ENCODE measurements around the gene CRYGA. TPM values are rescaled to one million over a fixed set of nuclear protein-coding genes. Genes with fewer than 3 reads are reported as not detected.

Gene CRYGA
- total and polyA plus RNA-seq, 2 donors (not counting 1 experiment from before 2014, with no cell fraction given) = not detected

GRCh38 chr2:208204166-208204565 is 40.8 kb upstream of the CRYGA start:
- Histone ChIP-seq H3K4me3 (ENCODE audit: control extremely low read depth in 1 of 5, extremely low read depth in 1 of 5, insufficient read depth in 1 of 5, low read depth in 2 of 5, low read length in 4 of 5) (no peak overlapping the region), H3K9me3 (ENCODE audit: control extremely low read depth in 1 of 3, control insufficient read depth in 2 of 3, insufficient read depth in 1 of 3, low read length in 2 of 3) (no peaks in the 10 kb centered on the region), H3K4me2 (replicated peaks; ENCODE audit: low read depth, low read length, poor library complexity, severe bottlenecking) (no peak overlapping the region), H3K27me3 (replicated peaks in 1 of 4; ENCODE audit: control extremely low read depth in 1 of 4, control insufficient read depth in 3 of 4, insufficient read depth in 4 of 4, low read length in 3 of 4) (no peaks in the 10 kb centered on the region), H2AFZ (ENCODE audit: insufficient read depth, low read depth, low read length, poor library complexity, severe bottlenecking) (no peak overlapping the region), H3K27ac (ENCODE audit: low read length in 2 of 2) (no peak overlapping the region), H3K4me1 (ENCODE audit: control insufficient read depth in 2 of 2, insufficient read depth in 2 of 2, low read length in 2 of 2) (no peaks in the 10 kb centered on the region), H3K9ac (ENCODE audit: low read length) (no peak overlapping the region), H4K20me1 (ENCODE audit: control insufficient read depth, insufficient read depth, low read length, poor library complexity, severe bottlenecking) (no peaks in the 10 kb centered on the region), H3K36me3 (replicated peaks in 1 of 2; ENCODE audit: control extremely low read depth in 1 of 2, control insufficient read depth in 1 of 2, extremely low read depth in 1 of 2, insufficient read depth in 2 of 2, low read length in 1 of 2) (no peaks in the 10 kb centered on the region), H3K79me2 (ENCODE audit: control insufficient read depth, insufficient read depth, low read length) (no peaks in the 10 kb centered on the region)
- DNase-seq = no peak
- Mint-ChIP-seq H3K27me3 (peaks cover 4% of the 10 kb centered on the region), H3K9me3 (ENCODE audit: insufficient read depth) (no peaks in the 10 kb centered on the region), H3K4me1 (no peaks in the 10 kb centered on the region), H3K4me3 (no peak overlapping the region), H3K27ac (no peak overlapping the region)
- POLR2A ChIA-PET = no interaction called here
- CTCF ChIA-PET = interaction anchor here (0.6 to 0.7 kb wide), 2 partner anchors 29 to 37 kb away, joined by 3 to 4 read pairs; no protein-coding TSS in a partner anchor
- no peak for TF ChIP-seq CTCF (IDR thresholded peaks at IDR 0.05)
- intact Hi-C loops (cut with micrococcal nuclease) = no loop called here
- no peak for ATAC-seq (ENCODE audit: low read depth)
- 19% methylated on average over 2 of the region's 5 CpGs for WGBS (ENCODE audit: insufficient coverage)

- Histone ChIP-seq H3K9ac (ENCODE audit: low read length) (no peak overlapping the region), H3K4me2 (replicated peaks; ENCODE audit: low read depth, low read length, poor library complexity, severe bottlenecking) (no peak overlapping the region), H3K27ac (ENCODE audit: low read length in 2 of 2) (no peak overlapping the region), H3K4me3 (ENCODE audit: control extremely low read depth in 1 of 5, extremely low read depth in 1 of 5, insufficient read depth in 1 of 5, low read depth in 2 of 5, low read length in 4 of 5) (no peak overlapping the region), H3K4me1 (ENCODE audit: control insufficient read depth in 2 of 2, insufficient read depth in 2 of 2, low read length in 2 of 2) (no peaks in the 10 kb centered on the region), H3K9me3 (ENCODE audit: control extremely low read depth in 1 of 3, control insufficient read depth in 2 of 3, insufficient read depth in 1 of 3, low read length in 2 of 3) (no peaks in the 10 kb centered on the region), H2AFZ (ENCODE audit: insufficient read depth, low read depth, low read length, poor library complexity, severe bottlenecking) (no peak overlapping the region), H3K36me3 (replicated peaks in 1 of 2; ENCODE audit: control extremely low read depth in 1 of 2, control insufficient read depth in 1 of 2, extremely low read depth in 1 of 2, insufficient read depth in 2 of 2, low read length in 1 of 2) (no peaks in the 10 kb centered on the region), H4K20me1 (ENCODE audit: control insufficient read depth, insufficient read depth, low read length, poor library complexity, severe bottlenecking) (no peaks in the 10 kb centered on the region), H3K79me2 (ENCODE audit: control insufficient read depth, insufficient read depth, low read length) (no peaks in the 10 kb centered on the region), H3K27me3 (replicated peaks in 1 of 4; ENCODE audit: control extremely low read depth in 1 of 4, control insufficient read depth in 3 of 4, insufficient read depth in 4 of 4, low read length in 3 of 4) (no peaks in the 10 kb centered on the region)
- no peak overlapping the region for H3K27ac Mint-ChIP-seq
- ATAC-seq (ENCODE audit: low read depth) (no peak), DNase-seq (no peak)
- ChIA-PET POLR2A (no interaction called here), CTCF (no interaction called here)
- no peaks in the 10 kb centered on the region for H3K9me3 Mint-ChIP-seq (ENCODE audit: insufficient read depth)
- H3K4me1 Mint-ChIP-seq = no peaks in the 10 kb centered on the region
- TF ChIP-seq EZH2 (IDR thresholded peaks at IDR 0.05; ENCODE audit: borderline replicate concordance, insufficient read depth, low read depth, low read length, poor library complexity, severe bottlenecking) = no peak
- no peak for TF ChIP-seq CTCF (IDR thresholded peaks at IDR 0.05)
- peaks cover 8% of the 10 kb centered on the region for H3K27me3 Mint-ChIP-seq
- H3K4me3 Mint-ChIP-seq = no peak overlapping the region
- intact Hi-C loops (cut with micrococcal nuclease) = no loop called here
- whole genome bisulfite sequencing (ENCODE audit: insufficient coverage) = 81% methylated on average over 3 of the region's 3 CpGs
Measured at GRCh38 chr2:208195531-208195930, 32.1 kb upstream of the CRYGA start.

Data from B cell (primary cell).